Astrocyte (in vitro differentiated cells and primary cell): ENCODE measurements around the gene GMCL2.

Experiments
- EZH2 ChIP-seq: IDR thresholded peaks from 2 replicates; pipeline ENCODE4 v1.6.1; 2012; ENCODE audit warnings: mild to moderate bottlenecking, low read length, inconsistent platforms; ENCODE audit not compliant: insufficient read depth
- TF ChIP-seq, protein P1 (sequence below): IDR thresholded peaks from 2 replicates; pipeline ENCODE4 v1.5.1; 2011; ENCODE audit warnings: low read depth, mild to moderate bottlenecking, inconsistent platforms, low read length, moderate library complexity; ENCODE audit not compliant: insufficient read depth

DNA sequence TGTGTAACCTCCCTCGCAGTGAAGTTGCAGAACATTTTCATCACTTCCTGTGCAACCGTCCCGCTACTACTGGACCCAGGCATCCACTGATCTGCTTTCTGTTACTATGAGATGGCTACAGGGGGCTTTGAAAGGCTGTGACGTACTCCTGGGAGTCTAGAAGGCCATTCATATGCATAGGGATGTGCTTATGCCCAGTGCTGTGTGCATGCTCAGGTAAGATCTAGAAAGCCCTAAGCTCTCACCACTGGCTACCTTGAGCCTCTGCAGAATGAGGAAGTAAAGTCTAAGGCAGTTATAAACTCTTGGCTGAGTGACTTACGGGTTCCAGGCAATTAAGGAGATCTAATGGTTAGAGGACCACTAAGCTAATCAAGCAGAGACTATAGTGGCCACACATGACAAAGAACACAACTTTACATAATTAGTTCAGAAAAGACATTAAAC is 28.9 kb upstream of the GMCL2 start:
- no peak for TF ChIP-seq EZH2
- TF ChIP-seq, protein P1, sequence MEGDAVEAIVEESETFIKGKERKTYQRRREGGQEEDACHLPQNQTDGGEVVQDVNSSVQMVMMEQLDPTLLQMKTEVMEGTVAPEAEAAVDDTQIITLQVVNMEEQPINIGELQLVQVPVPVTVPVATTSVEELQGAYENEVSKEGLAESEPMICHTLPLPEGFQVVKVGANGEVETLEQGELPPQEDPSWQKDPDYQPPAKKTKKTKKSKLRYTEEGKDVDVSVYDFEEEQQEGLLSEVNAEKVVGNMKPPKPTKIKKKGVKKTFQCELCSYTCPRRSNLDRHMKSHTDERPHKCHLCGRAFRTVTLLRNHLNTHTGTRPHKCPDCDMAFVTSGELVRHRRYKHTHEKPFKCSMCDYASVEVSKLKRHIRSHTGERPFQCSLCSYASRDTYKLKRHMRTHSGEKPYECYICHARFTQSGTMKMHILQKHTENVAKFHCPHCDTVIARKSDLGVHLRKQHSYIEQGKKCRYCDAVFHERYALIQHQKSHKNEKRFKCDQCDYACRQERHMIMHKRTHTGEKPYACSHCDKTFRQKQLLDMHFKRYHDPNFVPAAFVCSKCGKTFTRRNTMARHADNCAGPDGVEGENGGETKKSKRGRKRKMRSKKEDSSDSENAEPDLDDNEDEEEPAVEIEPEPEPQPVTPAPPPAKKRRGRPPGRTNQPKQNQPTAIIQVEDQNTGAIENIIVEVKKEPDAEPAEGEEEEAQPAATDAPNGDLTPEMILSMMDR: no peak
